Mesodermal cell (in vitro differentiated cells): Measurements from ENCODE around the gene OTOR.

Experiments
- H3K27ac ChIP-seq: 2 replicates; pipeline ENCODE4 v1.7.0; 2013; ENCODE audit warnings: mild to moderate bottlenecking, low read depth, low read length, moderate library complexity; ENCODE audit not compliant: severe bottlenecking
- H3K36me3 ChIP-seq: 2 replicates; pipeline ENCODE4 v1.7.1; 2013; ENCODE audit warnings: mild to moderate bottlenecking, low read length, moderate library complexity; ENCODE audit not compliant: control insufficient read depth, insufficient read depth
- H3K4me1 ChIP-seq: one replicate; pipeline ENCODE4 v1.7.1; 2013; ENCODE audit warnings: mild to moderate bottlenecking, low read length; ENCODE audit not compliant: insufficient read depth, control insufficient read depth, poor library complexity, severe bottlenecking
- H3K4me3 ChIP-seq: 2 replicates; pipeline ENCODE4 v1.7.0; 2013; ENCODE audit warnings: low read length, control low read depth, mild to moderate bottlenecking; ENCODE audit not compliant: insufficient read depth, poor library complexity, severe bottlenecking; ENCODE audit errors: extremely low read depth
- H3K9me3 ChIP-seq: 2 replicates; pipeline ENCODE4 v1.7.1; 2013; ENCODE audit warnings: mild to moderate bottlenecking, low read length, moderate library complexity; ENCODE audit not compliant: control insufficient read depth
- WGBS, 2 experiments: methylation state at CpG; one replicate each; pipeline ENCODE4 v1.1.5; 2013; ENCODE audit warnings: missing lambda C conversion rate in 2 of 2; ENCODE audit not compliant: insufficient coverage in 2 of 2; 5-methylcytosine and 5-hydroxymethylcytosine counted together

The OTOR gene

DNA sequence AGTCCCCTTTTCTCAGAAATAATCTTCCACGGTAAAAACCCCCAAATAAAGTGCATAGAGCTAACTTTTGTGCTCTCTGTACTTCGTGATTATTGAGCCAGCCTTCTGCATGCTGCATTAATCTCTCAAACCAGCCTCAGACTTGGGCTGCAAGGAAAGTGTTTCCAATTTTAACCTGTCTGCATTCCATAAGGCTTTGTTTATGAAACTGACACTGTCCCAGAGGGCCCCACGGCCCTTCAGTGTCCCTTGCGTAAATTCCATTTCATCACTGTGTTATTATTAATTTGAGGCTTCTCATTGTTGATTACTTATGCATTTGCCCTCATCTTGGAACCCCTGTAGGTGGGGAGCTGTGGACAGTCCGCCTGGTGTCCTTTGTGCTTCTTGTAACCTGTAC, 33.9 kb upstream of the OTOR start:
- Histone ChIP-seq H3K27ac (no peak overlapping the region), H3K9me3 (no peaks in the 10 kb centered on the region), H3K36me3 (no peaks in the 10 kb centered on the region), H3K4me3 (no peak overlapping the region), H3K4me1 (no peaks in the 10 kb centered on the region)
- WGBS, 2 experiments, result 89 to 100% methylated on average over 2 to 4 of the region's 5 CpGs

DNA sequence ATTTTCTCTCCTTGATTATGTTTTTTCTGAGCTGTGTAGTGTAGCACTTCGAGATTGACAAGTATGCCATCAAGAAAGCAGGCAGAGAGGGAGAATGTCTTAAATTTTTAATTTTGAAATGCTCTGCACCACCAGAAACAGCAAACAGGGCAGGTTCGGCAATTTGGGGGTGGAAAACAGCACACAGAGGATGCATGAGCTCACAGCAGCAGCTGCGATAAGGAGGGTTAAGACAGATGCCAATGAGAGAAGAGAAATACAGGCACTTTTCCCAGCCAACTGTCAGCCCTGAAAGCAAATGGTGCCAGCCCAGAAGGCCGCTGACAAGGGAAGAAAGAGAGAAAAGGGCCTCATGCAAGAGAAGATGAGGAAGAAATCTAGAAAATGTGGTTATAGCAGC, 33.4 kb upstream of the OTOR start:
- no peaks in the 10 kb centered on the region for H3K36me3 ChIP-seq

DNA sequence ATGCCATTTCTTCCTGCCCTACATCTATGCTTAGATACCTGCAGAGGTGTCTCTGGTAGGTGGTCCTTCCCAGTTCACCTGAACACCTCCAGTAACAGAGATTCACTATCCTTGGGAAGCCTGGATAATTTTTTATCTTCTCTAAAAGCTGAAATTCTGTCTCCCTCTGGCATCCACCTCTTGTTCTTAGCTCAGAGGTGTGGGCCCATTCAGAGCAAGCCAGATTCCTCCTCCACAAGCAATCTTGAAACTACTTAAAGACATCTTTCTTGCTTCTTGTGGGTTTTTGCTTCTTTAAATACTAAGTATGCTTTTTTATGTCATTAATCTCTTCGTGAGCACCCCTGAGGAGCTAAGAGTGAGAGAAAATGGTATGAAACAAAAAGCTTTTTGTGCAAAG, 28.7 kb upstream of the OTOR start:
- H3K4me1 ChIP-seq, result no peaks in the 10 kb centered on the region
- no peaks in the 10 kb centered on the region for H3K9me3 ChIP-seq
- no peak overlapping the region for H3K4me3 ChIP-seq
- WGBS, 2 experiments, result no CpG with 5 or more reads among the region's 1 CpG
- no peak overlapping the region for H3K27ac ChIP-seq
- no peaks in the 10 kb centered on the region for H3K36me3 ChIP-seq

More for the DNA sequence above, 33.4 kb upstream of the OTOR start:
- H3K27ac ChIP-seq, result no peak overlapping the region
- no peaks in the 10 kb centered on the region for H3K9me3 ChIP-seq
- no peaks in the 10 kb centered on the region for H3K4me1 ChIP-seq
- no peak overlapping the region for H3K4me3 ChIP-seq
- 76 to 86% methylated on average over 1 to 3 of the region's 4 CpGs for WGBS, 2 experiments

DNA sequence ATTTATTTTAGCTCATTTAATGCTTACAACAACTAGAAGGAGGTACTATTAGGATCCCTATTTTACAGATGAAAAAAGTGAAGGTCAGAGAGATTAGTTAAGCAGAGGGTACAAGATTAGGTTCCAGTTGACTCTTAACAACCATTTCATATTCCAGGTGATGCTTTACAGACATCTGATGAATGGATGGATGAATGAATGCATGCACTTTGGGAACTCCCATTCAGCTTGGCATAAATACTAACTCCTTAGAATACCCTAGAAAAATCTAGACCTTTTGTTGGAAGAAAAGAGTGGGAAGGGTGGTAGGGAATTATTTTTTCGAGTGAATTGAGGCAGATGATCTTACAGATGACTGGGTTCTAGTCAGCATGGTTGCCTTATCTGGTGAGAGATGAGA, 19.1 kb upstream of the OTOR start:
- Histone ChIP-seq H3K9me3 (no peaks in the 10 kb centered on the region), H3K27ac (peak overlapping the region; percentile 11), H3K4me1 (peaks cover 6% of the 10 kb centered on the region), H3K4me3 (peak overlapping the region; percentile 78), H3K36me3 (peaks cover 15% of the 10 kb centered on the region)
- 88 to 100% methylated on average over 1 of the region's 1 CpG for WGBS, 2 experiments

DNA sequence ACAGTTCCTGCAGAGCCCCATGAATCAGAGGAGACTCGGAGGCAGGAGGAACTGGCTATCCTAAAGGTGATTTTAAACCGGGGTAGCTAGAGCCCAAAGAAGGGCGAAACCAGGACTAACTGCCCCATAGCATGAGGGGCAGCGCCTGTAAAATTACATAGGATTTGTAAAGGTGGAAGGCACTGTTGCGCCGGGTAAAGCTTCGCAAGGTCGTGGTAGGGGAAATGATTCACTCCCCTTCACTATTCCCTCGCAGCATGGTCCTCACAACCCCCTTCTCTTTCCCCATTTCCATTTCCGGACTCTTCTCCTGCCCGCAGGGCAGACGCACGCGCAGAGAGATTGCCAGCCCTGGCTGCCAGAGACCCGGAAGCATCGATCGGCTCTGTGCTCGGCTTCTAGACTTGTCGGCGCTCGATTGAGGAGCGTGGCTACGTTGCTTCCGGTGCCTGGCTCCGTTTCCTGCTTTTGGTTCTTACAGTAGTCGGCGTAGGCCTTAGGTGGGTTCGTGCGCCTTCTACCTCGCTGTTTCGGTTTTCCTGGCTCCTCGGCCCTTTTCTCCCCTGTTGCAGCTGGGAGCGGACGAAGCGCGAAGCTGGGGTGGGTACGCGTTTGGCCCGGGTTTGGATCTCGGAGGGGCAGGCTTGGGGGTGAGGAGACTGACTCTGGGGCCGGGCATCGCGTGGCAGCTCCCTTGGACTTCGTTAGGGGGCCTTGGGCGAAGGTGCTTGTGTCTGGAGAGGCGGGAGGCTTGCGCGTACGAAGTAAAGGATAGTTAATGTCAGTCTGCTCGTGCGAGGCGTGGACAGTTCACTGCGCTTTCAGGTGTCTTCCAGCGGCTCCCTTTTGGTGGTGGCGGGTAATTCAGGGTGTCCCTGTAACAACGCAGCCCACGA, 18.3 kb upstream of the OTOR start, which contains the start of gene SNRPB2:
SNRPB2 (plus strand) TSS at position 462 of the 896 bp plus-strand sequence. CDS start 1,677 bp downstream, outside the sequence.
- WGBS, 2 experiments, result 4% methylated on average over 39 to 43 of the region's 57 CpGs
- Histone ChIP-seq H3K9me3 (no peaks in the 10 kb centered on the region), H3K36me3 (peaks cover 22% of the 10 kb centered on the region), H3K4me3 (peak within 1 kb of the TSS; percentile 78), H3K27ac (peak within 1 kb of the TSS; percentile 75), H3K4me1 (peaks cover 7% of the 10 kb centered on the region)

DNA sequence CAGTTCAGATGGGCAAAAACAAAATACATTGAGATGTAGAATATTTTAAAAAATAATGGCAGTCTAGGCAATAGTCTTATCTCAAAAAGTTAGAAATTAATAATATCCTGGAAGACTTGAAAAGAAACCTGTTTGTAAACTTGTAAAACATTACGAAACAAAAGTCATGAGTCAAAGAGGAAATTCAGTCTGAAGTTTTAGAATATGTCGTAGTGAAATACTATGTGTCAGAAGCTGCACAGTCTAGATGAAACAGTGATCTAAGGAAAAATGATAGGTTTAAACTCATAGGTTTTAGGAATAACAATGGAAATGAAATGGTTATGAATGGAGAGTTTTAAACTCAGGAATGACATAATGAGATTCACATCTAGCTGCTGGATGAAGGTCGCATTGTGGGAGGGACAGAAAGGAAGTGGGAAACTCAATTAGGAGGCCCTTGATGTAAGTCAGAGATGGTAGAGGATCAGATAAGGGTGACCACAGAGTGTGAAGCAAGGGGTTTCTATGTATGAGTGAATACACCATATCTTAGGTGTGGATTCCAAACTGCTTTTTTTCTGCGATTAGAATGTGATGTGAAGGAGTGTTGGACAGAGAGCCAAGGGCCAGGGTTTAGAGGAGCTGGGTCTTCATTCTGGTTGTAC, 15.5 kb upstream of the OTOR start:
- Histone ChIP-seq H3K4me1 (peaks cover 16% of the 10 kb centered on the region), H3K27ac (no peak overlapping the region), H3K9me3 (no peaks in the 10 kb centered on the region), H3K4me3 (no peak overlapping the region), H3K36me3 (peaks cover 43% of the 10 kb centered on the region)
- WGBS, 2 experiments, result 92 to 97% methylated on average over 3 to 4 of the region's 4 CpGs

DNA sequence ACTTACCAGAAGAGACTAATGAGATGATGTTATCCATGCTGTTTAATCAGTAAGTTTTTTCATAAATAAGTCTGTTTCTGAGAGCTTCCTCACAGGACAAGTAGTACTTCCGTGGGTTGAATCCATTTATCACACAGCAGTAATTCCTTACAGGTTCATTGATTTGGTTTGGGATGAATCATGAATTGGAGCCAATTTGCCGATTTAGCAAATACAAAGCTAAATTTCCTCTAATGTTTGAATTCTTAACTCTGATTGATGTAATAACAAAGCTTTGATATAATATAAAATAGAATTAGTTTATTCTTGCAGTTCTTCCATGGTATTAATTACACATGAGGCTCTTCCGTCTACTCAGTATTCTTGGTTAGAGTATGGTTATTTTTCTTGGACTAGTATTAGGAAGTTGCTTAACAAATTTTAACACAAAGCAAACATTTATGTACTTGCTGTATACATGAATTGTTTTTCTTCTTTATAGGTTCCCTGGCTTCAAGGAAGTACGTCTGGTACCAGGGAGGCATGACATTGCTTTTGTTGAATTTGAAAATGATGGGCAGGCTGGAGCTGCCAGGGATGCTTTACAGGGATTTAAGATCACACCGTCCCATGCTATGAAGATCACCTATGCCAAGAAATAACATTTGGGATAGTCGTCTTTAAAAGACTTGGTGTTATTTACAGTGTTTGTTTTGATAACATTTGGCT, 7.6 kb upstream of the OTOR start:
- 94 to 100% methylated on average over 2 to 3 of the region's 6 CpGs for WGBS, 2 experiments
- Histone ChIP-seq H3K36me3 (peaks cover 56% of the 10 kb centered on the region), H3K4me3 (no peak overlapping the region), H3K27ac (no peak overlapping the region), H3K4me1 (peaks cover 5% of the 10 kb centered on the region), H3K9me3 (no peaks in the 10 kb centered on the region)

DNA sequence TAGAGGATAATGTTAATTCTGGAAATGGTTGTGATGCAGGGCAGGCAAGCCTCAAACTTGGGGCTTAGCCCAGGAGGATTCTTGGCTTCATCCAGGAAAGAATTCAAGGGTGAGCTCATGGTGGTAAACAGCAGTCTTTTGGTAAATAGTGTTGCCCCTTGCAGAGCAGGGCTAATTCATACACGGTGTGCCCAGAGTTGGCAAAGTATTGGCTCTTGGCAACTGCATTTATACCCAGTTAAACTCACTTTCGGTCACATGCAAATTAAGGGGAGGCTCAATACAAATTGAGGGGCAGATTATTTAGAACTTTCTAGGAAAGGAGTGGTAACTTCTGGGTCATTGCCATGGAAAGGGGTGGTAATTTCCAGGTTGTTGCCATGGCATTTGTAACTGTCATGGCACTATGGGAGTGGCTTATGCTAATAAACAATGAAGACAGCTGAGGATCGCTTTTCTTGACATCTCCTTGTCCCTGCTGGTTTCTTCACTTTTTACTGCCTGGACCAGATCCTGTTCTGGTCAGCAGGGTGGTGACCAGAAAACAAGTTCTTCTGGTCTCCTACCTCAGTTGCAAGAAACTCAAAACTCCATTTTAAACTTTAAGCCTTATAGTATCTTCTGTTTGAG, 3.9 kb upstream of the OTOR start:
- Histone ChIP-seq H3K27ac (no peak overlapping the region), H3K36me3 (peaks cover 27% of the 10 kb centered on the region), H3K9me3 (no peaks in the 10 kb centered on the region), H3K4me1 (no peaks in the 10 kb centered on the region), H3K4me3 (no peak overlapping the region)
- WGBS, 2 experiments, result 70 to 92% methylated on average over 2 to 3 of the region's 3 CpGs

DNA sequence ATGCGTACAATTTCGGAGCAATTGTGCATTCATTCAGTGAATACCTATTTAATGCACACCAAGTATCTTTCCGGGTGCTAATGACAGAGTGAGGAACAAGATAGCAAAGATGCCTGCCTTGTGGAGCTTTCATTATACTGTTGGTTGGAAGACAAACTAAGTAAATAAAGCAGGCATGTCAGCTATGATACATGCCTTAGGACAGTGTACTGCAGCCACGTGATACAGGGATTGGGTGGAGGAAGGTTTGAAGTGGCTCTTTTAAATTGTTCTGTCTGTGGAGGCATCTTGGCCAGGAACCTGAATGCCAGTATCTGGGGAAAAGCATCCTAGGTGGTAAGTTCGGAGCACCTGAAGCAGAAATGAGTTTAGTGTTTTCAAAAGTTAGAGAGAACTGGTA, 3.0 kb upstream of the OTOR start:
- H3K36me3 ChIP-seq, result peaks cover 18% of the 10 kb centered on the region
- no peak overlapping the region for H3K27ac ChIP-seq
- 85 to 94% methylated on average over 3 of the region's 5 CpGs for whole genome bisulfite sequencing, 2 experiments
- no peak overlapping the region for H3K4me3 ChIP-seq
- no peaks in the 10 kb centered on the region for H3K9me3 ChIP-seq
- no peaks in the 10 kb centered on the region for H3K4me1 ChIP-seq

DNA sequence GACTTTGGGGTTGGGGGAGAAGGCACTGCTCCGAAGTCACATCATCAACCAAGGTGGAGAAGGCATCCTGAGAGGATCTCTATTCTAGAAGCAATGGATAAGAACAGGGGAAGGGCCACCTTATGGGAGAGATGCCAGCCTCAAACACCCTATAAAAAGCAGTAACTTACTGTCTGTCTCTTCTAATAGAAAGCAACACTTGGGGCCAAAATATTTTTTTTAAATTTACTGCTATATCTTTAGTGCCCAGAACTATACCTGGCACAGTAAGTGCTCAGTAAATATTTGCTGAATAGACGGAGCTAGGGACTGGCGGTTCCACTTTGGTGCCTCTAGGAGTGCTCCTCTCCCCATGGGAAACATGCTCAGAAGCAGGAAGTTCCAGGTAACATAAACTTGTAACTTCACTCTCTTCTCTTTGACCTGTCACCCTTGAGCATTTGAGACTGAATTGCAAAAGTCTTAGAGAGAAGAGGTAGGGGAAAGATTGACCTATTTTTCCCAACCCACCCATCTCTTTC, 807 bp upstream of the OTOR start:
- Histone ChIP-seq H3K4me3 (no peak overlapping the region), H3K36me3 (peaks cover 3% of the 10 kb centered on the region), H3K9me3 (no peaks in the 10 kb centered on the region), H3K27ac (no peak overlapping the region), H3K4me1 (no peaks in the 10 kb centered on the region)
- WGBS, 2 experiments, result 68 to 88% methylated on average over 2 to 3 of the region's 3 CpGs
